HEK293T (cell line): Measurements from ENCODE around the gene INPP5A.

Experiments
- ARNT ChIP-seq: fragments of 450-650 bp; IDR thresholded peaks from 2 replicates; pipeline ENCODE4 v1.6.1; 2017; ENCODE audit warnings: mild to moderate bottlenecking
- ELF4 ChIP-seq: fragments of 450-650 bp; IDR thresholded peaks from 2 replicates; pipeline ENCODE4 v1.6.1; 2017; ENCODE audit warnings: antibody characterized with exemption
- FOXA1 ChIP-seq: fragments of 450-650 bp; IDR thresholded peaks from 2 replicates; pipeline ENCODE4 v1.6.1; 2016; ENCODE audit warnings: mild to moderate bottlenecking
- FOXK2 ChIP-seq: fragments of 450-650 bp; IDR thresholded peaks from 2 replicates; pipeline ENCODE4 v1.6.1; 2016; ENCODE audit warnings: mild to moderate bottlenecking
- FOXM1 ChIP-seq: fragments of 450-650 bp; IDR thresholded peaks from 2 replicates; pipeline ENCODE4 v1.6.1; 2017; ENCODE audit warnings: mild to moderate bottlenecking, borderline replicate concordance
- HDGF ChIP-seq: fragments of 450-650 bp; IDR thresholded peaks from 2 replicates; pipeline ENCODE4 v1.6.1; 2017; ENCODE audit warnings: antibody characterized with exemption, borderline replicate concordance
- L3MBTL2 ChIP-seq: fragments of 450-650 bp; conservative IDR thresholded peaks from 2 replicates; pipeline ENCODE4 v1.6.1; 2016; ENCODE audit warnings: mild to moderate bottlenecking

- TF ChIP-seq ELF4 (no peak), FOXA1 (no peak), FOXK2 (no peak), FOXM1 (no peak), L3MBTL2 (no peak), ARNT (no peak), HDGF (no peak)
Measured at GRCh38 chr10:132685921-132686680, 148.5 kb downstream of the INPP5A start.
